ENCODE measurements around the gene RPP30.

Gene RPP30

DNA sequence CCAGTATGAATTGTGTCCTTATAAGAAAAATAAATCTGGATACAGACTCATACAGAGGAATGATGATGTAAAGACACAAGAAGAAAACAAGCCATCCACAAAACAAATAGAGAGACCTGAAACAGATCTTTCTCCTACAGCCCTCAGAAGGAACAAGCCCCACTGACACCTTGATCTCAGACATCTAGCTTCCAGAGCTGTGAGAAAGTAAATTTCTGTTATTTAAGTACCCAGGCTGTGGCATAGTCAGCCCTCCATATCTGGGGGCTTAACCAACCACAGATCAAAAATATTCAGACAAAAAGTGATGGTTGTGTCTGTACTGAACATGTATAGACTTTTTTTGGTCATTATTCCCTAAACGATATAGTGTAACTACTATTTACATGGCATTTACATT lies 73.0 kb downstream of the RPP30 start:
- TF ChIP-seq, protein P1, sequence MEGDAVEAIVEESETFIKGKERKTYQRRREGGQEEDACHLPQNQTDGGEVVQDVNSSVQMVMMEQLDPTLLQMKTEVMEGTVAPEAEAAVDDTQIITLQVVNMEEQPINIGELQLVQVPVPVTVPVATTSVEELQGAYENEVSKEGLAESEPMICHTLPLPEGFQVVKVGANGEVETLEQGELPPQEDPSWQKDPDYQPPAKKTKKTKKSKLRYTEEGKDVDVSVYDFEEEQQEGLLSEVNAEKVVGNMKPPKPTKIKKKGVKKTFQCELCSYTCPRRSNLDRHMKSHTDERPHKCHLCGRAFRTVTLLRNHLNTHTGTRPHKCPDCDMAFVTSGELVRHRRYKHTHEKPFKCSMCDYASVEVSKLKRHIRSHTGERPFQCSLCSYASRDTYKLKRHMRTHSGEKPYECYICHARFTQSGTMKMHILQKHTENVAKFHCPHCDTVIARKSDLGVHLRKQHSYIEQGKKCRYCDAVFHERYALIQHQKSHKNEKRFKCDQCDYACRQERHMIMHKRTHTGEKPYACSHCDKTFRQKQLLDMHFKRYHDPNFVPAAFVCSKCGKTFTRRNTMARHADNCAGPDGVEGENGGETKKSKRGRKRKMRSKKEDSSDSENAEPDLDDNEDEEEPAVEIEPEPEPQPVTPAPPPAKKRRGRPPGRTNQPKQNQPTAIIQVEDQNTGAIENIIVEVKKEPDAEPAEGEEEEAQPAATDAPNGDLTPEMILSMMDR (IDR thresholded peaks at IDR 0.05; ENCODE audit: borderline replicate concordance, insufficient read depth, low read depth, low read length): no peak
- H3K4me3 ChIP-seq (ENCODE audit: low read depth, low read length): no peak overlapping the region

DNA sequence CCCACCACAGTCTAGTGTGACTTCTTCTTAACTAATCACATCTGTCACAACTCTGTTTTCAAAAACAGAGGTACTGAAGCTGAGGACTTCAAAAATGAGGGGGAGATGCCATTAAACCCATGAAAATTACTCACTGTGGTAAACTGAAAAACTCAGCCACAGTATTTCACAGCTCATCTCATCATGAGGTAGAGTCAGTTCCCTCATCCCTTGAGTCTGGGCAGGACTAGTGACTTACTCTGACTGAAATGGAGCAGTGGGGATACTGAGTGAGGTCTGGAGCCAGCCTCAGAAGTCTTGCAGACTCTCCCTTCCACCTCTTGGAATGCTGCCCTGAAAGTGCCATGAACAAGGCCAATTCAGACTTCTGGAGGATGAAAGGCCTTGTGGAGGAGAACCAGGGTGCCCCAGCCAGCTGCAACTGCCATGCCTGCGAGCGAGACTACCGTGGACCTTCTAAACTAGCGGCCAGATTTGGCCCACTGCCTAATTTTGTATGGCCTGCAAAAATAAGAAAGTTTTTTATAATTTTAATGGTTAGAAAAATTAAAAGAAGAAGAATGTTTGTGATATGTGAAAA lies 73.8 kb downstream of the RPP30 start:
- H3K4me3 ChIP-seq (ENCODE audit: low read depth, low read length): no peak overlapping the region
- TF ChIP-seq, protein P1 (IDR thresholded peaks at IDR 0.05; ENCODE audit: borderline replicate concordance, insufficient read depth, low read depth, low read length): no peak

DNA sequence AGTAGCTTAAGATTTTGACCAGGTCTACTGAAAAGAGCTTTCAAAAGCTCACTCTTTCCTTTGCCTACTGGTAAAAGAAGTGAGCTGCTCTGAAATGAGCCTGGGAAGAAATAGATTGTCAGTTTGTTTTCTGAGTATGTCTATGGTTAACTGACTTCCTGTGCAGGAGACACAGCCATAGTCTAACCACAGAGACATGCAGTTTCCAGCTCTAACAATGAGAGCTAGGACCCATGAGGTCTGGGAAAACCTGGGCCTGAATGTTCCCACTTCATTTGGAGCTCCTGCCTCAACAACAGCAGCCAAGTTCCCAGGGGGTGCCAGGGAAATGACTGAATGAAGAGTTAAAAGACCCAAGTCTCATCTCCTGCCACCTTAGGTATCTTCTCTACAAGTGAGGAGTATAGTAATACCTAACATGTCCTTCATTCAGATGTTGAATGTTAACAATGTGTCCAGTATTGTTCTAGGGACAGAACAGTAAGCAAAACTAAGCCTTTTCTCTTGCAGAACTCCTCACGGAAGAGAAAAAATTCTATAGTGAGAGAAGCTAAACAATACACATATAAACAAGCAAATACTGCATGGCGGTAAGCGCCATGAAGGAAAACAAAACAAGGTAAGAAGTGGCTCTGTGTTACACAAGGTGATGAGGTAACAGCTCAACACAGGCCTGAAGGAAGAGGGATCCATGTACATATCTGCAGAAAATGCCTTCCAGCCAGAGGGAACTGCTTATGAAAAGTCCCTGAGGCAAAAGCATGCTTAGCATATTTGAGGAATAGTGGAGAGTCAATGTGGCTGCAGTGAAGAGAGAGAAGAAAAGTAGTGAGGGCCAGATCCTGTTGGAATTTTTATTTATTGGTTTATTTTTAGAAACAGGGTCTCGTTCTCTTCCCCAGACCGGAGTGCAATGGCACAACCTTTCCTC lies 75.5 kb downstream of the RPP30 start:
- TF ChIP-seq, protein P1 (IDR thresholded peaks at IDR 0.05; ENCODE audit: borderline replicate concordance, insufficient read depth, low read depth, low read length): no peak
- no peak overlapping the region for H3K4me3 ChIP-seq (ENCODE audit: low read depth, low read length)

All from GM12875 (cell line).